H9 (cell line): Measurements from ENCODE around the gene MTRF1. TPM values are rescaled to one million over a fixed set of nuclear protein-coding genes. Genes with fewer than 3 reads are reported as not detected.

Experiments used
- DNase-seq: peaks from one replicate; pipeline ENCODE4 v3.0.0-alpha.2; 2017
- H2AFZ ChIP-seq: one replicate; pipeline ENCODE4 v1.6.1; 2013; ENCODE audit warnings: mild to moderate bottlenecking, low read length, control low read depth, moderate library complexity
- H2AK5ac ChIP-seq: 2 replicates; pipeline ENCODE4 v1.6.1; 2013; ENCODE audit warnings: low read length, control low read depth, mixed read lengths; ENCODE audit not compliant: insufficient read length
- H2BK120ac ChIP-seq: one replicate; pipeline ENCODE4 v1.6.1; 2013; ENCODE audit warnings: low read depth, mild to moderate bottlenecking, low read length, control low read depth, inconsistent platforms; ENCODE audit not compliant: poor library complexity, severe bottlenecking
- H2BK12ac ChIP-seq: 2 replicates; pipeline ENCODE4 v1.6.1; 2013; ENCODE audit warnings: low read length, control low read depth, mixed read lengths, low read depth; ENCODE audit not compliant: insufficient read length
- H2BK15ac ChIP-seq: 2 replicates; pipeline ENCODE4 v1.6.1; 2013; ENCODE audit warnings: low read depth, low read length, control low read depth
- H2BK20ac ChIP-seq: one replicate; pipeline ENCODE4 v1.6.1; 2013; ENCODE audit warnings: low read depth, mild to moderate bottlenecking, low read length, control low read depth, inconsistent platforms; ENCODE audit not compliant: poor library complexity, severe bottlenecking
- H2BK5ac ChIP-seq: 2 replicates; pipeline ENCODE4 v1.6.1; 2013; ENCODE audit warnings: low read length, control low read depth, mixed read lengths; ENCODE audit not compliant: insufficient read length
- H3K14ac ChIP-seq: 2 replicates; pipeline ENCODE4 v1.6.1; 2013; ENCODE audit warnings: low read length, control low read depth; ENCODE audit not compliant: insufficient read depth
- H3K18ac ChIP-seq: 2 replicates; pipeline ENCODE4 v1.6.1; 2013; ENCODE audit warnings: low read depth, mild to moderate bottlenecking, mixed read lengths, low read length, control low read depth; ENCODE audit not compliant: insufficient read length
- H3K23ac ChIP-seq: 2 replicates; pipeline ENCODE4 v1.6.1; 2013; ENCODE audit warnings: low read length, control low read depth, mixed read lengths, low read depth; ENCODE audit not compliant: insufficient read length
- H3K23me2 ChIP-seq: 2 replicates; pipeline ENCODE4 v1.6.1; 2013; ENCODE audit warnings: low read depth, mild to moderate bottlenecking, mixed read lengths, low read length, control low read depth; ENCODE audit not compliant: insufficient read length, poor library complexity, severe bottlenecking
- H3K27ac ChIP-seq: 2 replicates; pipeline ENCODE4 v1.5.1; 2013; ENCODE audit warnings: low read length, control low read depth, mixed read lengths, low read depth; ENCODE audit not compliant: insufficient read length
- H3K27me3 ChIP-seq: 2 replicates; pipeline ENCODE4 v1.6.1; 2013; ENCODE audit warnings: low read length, control low read depth, inconsistent platforms; ENCODE audit not compliant: insufficient read depth
- H3K4ac ChIP-seq: 2 replicates; pipeline ENCODE4 v1.6.1; 2013; ENCODE audit warnings: low read depth, mild to moderate bottlenecking, control low read depth, inconsistent platforms, low read length, moderate library complexity
- H3K4me1 ChIP-seq: 2 replicates; pipeline ENCODE4 v1.6.1; 2013; ENCODE audit warnings: low read length, control low read depth, inconsistent platforms; ENCODE audit not compliant: insufficient read depth
- H3K4me2 ChIP-seq: 2 replicates; pipeline ENCODE4 v1.6.1; 2013; ENCODE audit warnings: low read length, control low read depth, mixed read lengths; ENCODE audit not compliant: insufficient read length, insufficient read depth
- H3K56ac ChIP-seq: 2 replicates; pipeline ENCODE4 v1.6.1; 2013; ENCODE audit warnings: low read depth, mild to moderate bottlenecking, mixed read lengths, low read length, control low read depth; ENCODE audit not compliant: insufficient read length
- H3K79me1 ChIP-seq: 2 replicates; pipeline ENCODE4 v1.6.1; 2013; ENCODE audit warnings: low read depth, mild to moderate bottlenecking, moderate library complexity, low read length, control low read depth, inconsistent platforms; ENCODE audit not compliant: insufficient read depth, poor library complexity, severe bottlenecking
- H3K79me2 ChIP-seq: 2 replicates; pipeline ENCODE4 v1.6.1; 2013; ENCODE audit warnings: low read length, control low read depth, inconsistent platforms; ENCODE audit not compliant: insufficient read depth
- H3K9ac ChIP-seq: 2 replicates; pipeline ENCODE4 v1.6.1; 2013; ENCODE audit warnings: low read length, control low read depth, mixed read lengths; ENCODE audit not compliant: insufficient read length; ENCODE audit errors: extremely low read depth
- H3K9me3 ChIP-seq: one replicate; pipeline ENCODE4 v1.6.1; 2013; ENCODE audit warnings: low read depth, low read length, inconsistent platforms; ENCODE audit not compliant: control insufficient read depth
- H3T11ph ChIP-seq: one replicate; pipeline ENCODE4 v1.6.1; 2013; ENCODE audit warnings: mild to moderate bottlenecking, low read length, control low read depth, inconsistent platforms
- H4K20me1 ChIP-seq: one replicate; pipeline ENCODE4 v1.6.1; 2013; ENCODE audit not compliant: control insufficient read depth, insufficient read length, insufficient read depth
- H4K5ac ChIP-seq: 2 replicates; pipeline ENCODE4 v1.6.1; 2013; ENCODE audit warnings: low read depth, mild to moderate bottlenecking, mixed read lengths, low read length, control low read depth; ENCODE audit not compliant: insufficient read length
- H4K8ac ChIP-seq: replicated peaks from 2 replicates; pipeline ENCODE4 v1.6.1; 2013; ENCODE audit warnings: low read length, control low read depth, mixed read lengths, low read depth; ENCODE audit not compliant: insufficient read length
- H4K91ac ChIP-seq: 2 replicates; pipeline ENCODE4 v1.6.1; 2013; ENCODE audit warnings: low read depth, mild to moderate bottlenecking, moderate library complexity, mixed read lengths, low read length, control low read depth; ENCODE audit not compliant: insufficient read length
- H3K27ac Mint-ChIP-seq, 3 experiments: 2 replicates in 2 of 3; 3 replicates in 1 of 3; pipeline ENCODE4 v1.8.0; 2020 to 2021; ENCODE audit warnings: mixed read lengths in 3 of 3, mild to moderate bottlenecking in 1 of 3, moderate library complexity in 1 of 3
- H3K27me3 Mint-ChIP-seq: 2 replicates; pipeline ENCODE4 v1.8.0; 2021; ENCODE audit warnings: low read depth, mild to moderate bottlenecking, moderate library complexity, mixed read lengths
- H3K36me3 Mint-ChIP-seq, 3 experiments: 2 replicates in 2 of 3; 3 replicates in 1 of 3; pipeline ENCODE4 v1.8.0; 2020 to 2021; ENCODE audit warnings: low read depth in 3 of 3, mixed read lengths in 3 of 3; ENCODE audit not compliant: insufficient read depth in 1 of 3
- H3K4me1 Mint-ChIP-seq, 2 experiments: 2 replicates each; pipeline ENCODE4 v1.8.0; 2020; ENCODE audit warnings: mixed read lengths in 2 of 2
- H3K4me3 Mint-ChIP-seq, 2 experiments: 2 replicates in 1 of 2; 3 replicates in 1 of 2; pipeline ENCODE4 v1.8.0; 2020 to 2021; ENCODE audit warnings: mild to moderate bottlenecking in 2 of 2, mixed read lengths in 2 of 2, moderate library complexity in 1 of 2
- H3K9me3 Mint-ChIP-seq, 2 experiments: 2 replicates in 1 of 2; 3 replicates in 1 of 2; pipeline ENCODE4 v1.8.0; 2020; ENCODE audit warnings: mild to moderate bottlenecking in 2 of 2, mixed read lengths in 2 of 2, moderate library complexity in 1 of 2
- WGBS: extraction: QIAGEN DNeasy Blood & Tissue Kit; methylation state at CpG from one replicate; pipeline ENCODE4 v1.1.7; 2013; ENCODE audit warnings: missing lambda C conversion rate, low lambda C conversion rate, mixed read lengths; ENCODE audit not compliant: insufficient read length; ENCODE audit errors: extremely low coverage; 5-methylcytosine and 5-hydroxymethylcytosine counted together
- total RNA-seq: library from RNA; stranded (reverse); gene quantifications from 2 replicates; pipeline ENCODE4 v1.2.1, GENCODE V29; 2021
- TF ChIP-seq, protein P1 (sequence below): fragments of 200-600 bp; sonication (generic); conservative IDR thresholded peaks from 3 replicates; pipeline ENCODE4 v1.8.0; 2021; ENCODE audit warnings: antibody characterized with exemption, mild to moderate bottlenecking

MTRF1 gene
- total RNA-seq, 1 experiment from 2014 or later, result 16.2 TPM

DNA sequence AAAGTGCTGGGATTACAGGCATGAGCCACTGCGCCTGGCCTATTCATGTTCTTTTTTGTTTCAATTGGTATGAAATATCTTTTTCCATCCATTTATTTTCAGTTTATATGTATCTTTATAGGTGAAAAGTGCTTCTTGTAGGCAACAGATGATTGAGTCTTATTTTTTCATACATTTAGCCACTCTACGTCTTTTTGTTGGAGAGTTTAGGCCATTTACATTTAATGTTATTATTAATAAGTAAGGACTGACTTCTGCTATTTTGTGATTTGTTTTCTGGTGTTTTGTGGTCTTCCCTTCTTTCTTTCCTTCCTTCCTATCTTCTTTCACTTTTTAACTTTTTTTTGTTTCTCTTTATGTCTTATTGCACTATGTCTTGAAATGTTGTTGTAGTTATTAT lies 52.3 kb downstream of the MTRF1 start:
- Histone ChIP-seq H2BK20ac (no peak overlapping the region), H3K23me2 (no peaks in the 10 kb centered on the region), H2BK15ac (no peak overlapping the region), H3K23ac (no peak overlapping the region), H3K56ac (no peak overlapping the region), H4K5ac (no peak overlapping the region), H3K4ac (no peak overlapping the region), H4K20me1 (no peaks in the 10 kb centered on the region), H3K79me2 (no peaks in the 10 kb centered on the region), H3K79me1 (no peaks in the 10 kb centered on the region), H2BK120ac (no peak overlapping the region), H3K9ac (no peak overlapping the region), H3K18ac (no peak overlapping the region), H2AFZ (no peak overlapping the region), H3K27me3 (no peaks in the 10 kb centered on the region), H4K8ac (no peak overlapping the region), H2BK12ac (no peak overlapping the region), H3K27ac (no peak overlapping the region), H3K9me3 (no peaks in the 10 kb centered on the region), H2AK5ac (no peak overlapping the region), H3K4me1 (no peaks in the 10 kb centered on the region), H3K4me2 (no peak overlapping the region), H4K91ac (no peak overlapping the region), H3K14ac (no peak overlapping the region), H2BK5ac (no peak overlapping the region), H3T11ph (no peak overlapping the region)
- H3K4me1 Mint-ChIP-seq, result no peaks in the 10 kb centered on the region
- no CpG with 5 or more reads among the region's 2 CpGs for WGBS
- no peak for DNase-seq
- no peak overlapping the region for H3K27ac Mint-ChIP-seq
- no peaks in the 10 kb centered on the region for H3K27me3 Mint-ChIP-seq
- H3K9me3 Mint-ChIP-seq, result peaks cover 45% of the 10 kb centered on the region in 2 experiments
- TF ChIP-seq, protein P1, sequence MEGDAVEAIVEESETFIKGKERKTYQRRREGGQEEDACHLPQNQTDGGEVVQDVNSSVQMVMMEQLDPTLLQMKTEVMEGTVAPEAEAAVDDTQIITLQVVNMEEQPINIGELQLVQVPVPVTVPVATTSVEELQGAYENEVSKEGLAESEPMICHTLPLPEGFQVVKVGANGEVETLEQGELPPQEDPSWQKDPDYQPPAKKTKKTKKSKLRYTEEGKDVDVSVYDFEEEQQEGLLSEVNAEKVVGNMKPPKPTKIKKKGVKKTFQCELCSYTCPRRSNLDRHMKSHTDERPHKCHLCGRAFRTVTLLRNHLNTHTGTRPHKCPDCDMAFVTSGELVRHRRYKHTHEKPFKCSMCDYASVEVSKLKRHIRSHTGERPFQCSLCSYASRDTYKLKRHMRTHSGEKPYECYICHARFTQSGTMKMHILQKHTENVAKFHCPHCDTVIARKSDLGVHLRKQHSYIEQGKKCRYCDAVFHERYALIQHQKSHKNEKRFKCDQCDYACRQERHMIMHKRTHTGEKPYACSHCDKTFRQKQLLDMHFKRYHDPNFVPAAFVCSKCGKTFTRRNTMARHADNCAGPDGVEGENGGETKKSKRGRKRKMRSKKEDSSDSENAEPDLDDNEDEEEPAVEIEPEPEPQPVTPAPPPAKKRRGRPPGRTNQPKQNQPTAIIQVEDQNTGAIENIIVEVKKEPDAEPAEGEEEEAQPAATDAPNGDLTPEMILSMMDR, result no peak
- no peak overlapping the region for H3K4me3 Mint-ChIP-seq
- H3K36me3 Mint-ChIP-seq, result peaks cover 3 to 21% (median 4%) of the 10 kb centered on the region in 3 experiments; a peak in 6 of 7 replicates
